HG02798 (cell line): ENCODE measurements around the gene WDFY2.

Source experiments
- ATAC-seq: cut with Tn5 transposase; IDR thresholded peaks from one replicate; pipeline ENCODE4 v1.9.1; 2021; ENCODE audit warnings: mild to moderate bottlenecking; ENCODE audit not compliant: unreplicated experiment, poor library complexity

WDFY2 gene

DNA sequence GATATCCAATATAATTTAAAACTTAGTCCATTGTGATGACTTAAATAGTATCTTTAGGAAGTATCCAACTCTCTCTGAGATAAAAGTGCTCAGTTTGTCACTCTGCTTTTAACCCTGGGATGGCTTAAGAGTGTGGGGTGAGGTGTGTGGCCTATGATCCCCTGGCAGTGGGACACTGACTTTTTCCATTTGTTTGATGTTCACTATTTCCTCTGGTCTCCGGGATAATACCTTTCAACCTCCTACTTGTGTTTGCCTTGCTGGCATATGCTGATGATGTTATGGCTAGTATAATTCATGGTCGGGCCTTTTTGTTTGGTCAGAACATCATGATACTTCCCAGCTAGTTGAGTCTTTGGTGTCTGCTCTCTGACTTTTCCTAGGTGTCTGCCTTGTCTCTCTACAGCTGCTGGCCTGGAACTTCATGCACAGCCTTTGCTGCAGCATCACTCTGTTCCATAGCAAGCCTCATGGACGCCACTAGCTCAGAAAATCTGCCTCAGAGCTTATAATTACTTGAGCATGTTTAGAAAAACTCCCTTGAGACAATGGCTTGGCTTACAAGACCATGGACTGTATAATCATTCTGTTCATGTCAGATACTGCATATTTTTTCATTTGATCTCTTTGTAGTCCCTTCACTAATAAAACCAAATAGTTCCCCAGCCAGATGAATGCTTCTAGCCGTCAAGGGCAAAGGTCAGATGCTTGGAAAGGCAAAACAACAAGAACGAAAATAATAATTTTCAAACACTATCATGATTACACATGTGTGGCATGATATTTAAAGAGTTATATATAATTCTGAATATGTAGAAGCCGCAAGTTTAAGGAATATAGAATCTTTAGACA lies 75.2 kb downstream of the WDFY2 start:
- ATAC-seq, result no peak

- ATAC-seq, result no peak
These were observed 76.6 kb downstream of the WDFY2 start for GRCh38 chr13:51660813-51661212.

DNA sequence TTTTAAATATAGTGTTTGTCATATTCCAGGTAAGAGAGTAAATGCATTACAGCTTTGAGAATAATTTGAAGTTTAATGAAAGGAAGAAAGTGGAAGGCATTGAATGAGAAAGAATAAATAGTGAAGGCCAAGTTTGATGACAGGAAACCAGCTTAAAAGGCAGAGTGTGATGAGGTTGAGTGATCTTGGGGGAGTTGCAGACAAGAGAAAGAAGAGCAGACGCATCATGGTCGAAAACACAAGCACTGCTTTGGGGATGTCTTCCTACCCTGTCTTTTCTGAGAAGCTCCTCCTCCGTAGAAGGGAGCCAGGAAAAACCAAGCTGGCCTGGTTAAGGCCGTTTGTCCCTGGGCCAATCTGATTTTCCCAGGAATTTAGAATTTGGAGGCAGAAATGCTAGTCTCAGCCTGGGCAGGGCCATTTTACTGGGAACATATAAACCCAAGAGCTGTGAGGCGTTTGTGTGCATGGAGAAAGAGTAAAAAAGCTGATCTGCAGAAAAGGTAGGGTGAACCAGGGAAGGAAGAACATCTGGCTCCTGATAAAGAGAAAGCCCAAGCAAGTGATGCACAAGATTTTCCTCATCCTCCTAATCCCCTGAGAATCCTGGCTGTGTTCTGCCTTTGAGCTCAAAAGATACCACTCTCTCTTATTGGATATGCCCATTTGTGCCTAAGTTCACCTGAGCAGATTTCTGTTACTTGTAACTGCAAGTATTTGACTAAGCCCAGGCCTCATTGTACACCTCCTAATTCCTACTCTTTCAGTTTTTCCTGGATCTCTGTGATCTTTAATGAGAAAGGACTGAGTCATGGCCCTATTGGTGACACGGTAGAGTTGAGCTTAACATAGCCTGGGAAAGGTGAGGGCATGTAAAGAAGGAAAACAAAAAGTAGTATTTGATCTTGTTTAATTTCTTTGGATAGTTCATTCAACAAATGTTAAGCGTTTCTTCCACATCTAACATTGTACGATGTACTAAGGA lies 80.0 kb downstream of the WDFY2 start:
- no peak for ATAC-seq

- ATAC-seq, result no peak
These were observed 81.2 kb downstream of the WDFY2 start for GRCh38 chr13:51665456-51665855.

GRCh38 chr13:51666374-51666773 lies 82.1 kb downstream of the WDFY2 start:
- no peak for ATAC-seq

DNA sequence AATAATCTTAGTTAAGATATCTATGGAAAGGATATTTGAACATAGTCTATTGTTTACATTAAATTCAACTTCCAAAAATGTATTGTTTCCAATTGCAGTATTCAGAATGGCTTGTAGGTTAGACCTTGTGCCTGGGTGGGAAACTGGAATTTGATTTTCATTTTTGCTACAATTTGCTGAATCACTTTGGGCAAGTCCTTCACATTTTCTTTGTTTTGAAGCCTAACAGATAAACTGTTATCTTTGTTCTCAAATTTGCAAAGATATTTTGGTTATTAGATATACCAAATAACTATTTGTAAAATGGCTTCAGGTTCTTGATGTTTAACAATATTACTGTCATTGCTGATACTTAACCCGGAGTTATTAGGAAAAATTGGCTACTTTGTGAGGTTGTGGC lies 82.6 kb downstream of the WDFY2 start:
- ATAC-seq, result no peak

DNA sequence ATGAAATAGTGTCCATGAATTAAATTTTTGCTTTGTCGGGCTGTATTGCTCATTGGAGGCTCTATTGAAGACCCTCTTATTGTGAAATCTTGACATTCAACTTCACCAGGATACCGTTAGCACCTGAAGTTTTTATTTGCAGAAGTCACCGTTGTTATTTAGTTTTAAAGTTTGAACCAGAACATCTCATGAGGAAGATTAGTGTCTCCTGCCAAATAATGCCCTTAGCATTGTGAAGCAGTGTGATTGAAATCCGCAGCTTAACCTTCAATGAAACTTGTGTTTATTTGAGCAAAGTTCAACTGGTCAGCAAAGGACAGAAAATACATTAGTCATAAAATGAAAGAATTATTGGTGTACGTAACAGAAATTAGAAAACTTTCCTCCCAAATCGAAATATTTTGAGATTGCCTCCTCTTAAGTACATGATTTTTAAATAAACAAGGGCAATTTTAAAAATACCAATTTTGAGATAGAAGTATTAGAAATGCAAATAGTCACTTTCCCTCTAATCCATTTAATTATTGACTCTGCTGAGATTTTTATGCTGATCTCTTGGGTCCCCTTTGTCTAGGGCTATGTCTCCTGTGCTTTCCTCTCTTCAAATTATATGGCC lies 84.4 kb downstream of the WDFY2 start:
- no peak for ATAC-seq

GRCh38 chr13:51673165-51673564 lies 88.9 kb downstream of the WDFY2 start:
- no peak for ATAC-seq

DNA sequence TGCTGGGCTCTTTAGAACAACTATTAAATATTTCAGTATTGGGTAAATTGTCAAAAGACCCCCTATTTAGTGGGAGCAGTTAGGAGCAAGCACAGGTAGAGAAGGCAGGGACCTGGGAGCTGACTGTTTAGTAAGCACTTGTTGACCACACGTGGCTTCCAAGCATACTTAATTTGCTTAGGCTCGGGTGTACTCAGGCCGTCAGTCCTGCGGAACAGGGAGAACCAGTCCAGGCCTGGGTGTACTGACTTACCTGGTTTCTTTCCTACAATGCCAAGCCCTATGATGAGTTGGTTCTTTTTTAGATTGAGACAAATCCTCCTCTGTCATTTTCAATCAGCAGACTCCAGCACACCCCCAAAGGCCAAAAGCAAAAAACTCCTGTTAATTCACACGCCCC lies 90.0 kb downstream of the WDFY2 start:
- no peak for ATAC-seq

DNA sequence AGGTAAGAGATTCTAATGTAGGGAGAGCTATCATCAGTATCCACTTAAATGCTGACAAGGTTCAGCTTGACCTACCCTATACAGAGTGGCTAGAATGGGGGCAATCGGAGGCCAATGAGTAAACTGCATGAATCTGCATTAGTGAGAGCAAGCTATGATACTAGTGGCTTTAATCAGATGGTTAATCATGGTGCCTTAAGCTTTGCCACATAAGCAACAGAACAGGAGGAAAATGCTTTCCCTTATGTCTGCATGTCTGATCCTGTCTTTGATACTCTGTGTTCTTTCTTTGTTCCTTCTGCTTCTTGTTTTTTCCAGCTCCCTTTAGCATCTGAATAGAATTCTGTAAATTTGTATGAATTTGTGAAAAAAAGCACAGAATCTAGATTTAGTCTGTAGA lies 91.1 kb downstream of the WDFY2 start:
- ATAC-seq, result no peak

DNA sequence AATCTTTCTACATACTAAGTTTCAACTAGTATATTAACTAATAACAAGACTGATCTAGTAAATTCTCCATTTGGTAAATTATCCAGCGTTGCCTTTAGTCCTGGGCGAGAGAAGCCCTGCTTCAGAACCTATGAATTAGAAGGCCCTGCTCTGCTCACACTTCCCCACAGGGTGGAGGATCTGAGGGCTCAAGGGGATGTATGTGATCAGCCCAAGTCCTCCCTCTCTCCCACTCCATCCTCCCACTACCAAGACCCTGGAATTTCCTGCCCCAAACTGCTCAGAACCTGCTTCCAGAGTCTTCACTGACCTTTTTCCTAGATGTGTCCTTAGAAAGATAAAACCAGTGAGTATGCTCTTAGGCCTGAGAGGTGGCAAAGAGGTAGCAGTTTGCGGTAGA lies 91.6 kb downstream of the WDFY2 start:
- no peak for ATAC-seq

DNA sequence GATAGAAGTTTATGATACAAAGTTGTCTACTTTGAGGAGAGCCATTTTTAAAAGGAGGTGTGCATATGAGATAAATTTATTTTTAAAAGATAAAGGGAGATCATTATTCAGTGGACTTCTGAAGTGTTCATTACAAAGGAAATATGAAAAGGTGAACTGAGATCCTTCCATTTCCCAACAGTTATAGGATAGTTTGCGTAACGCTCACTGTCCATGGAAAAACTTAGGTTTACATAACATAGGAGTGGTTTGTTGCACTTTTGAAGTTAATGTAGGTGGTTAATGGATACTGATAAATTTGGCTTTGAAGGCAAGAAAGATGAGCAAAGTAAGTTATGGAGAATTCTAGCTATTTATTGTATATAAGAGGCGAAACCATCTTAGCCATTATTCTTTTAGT lies 92.5 kb downstream of the WDFY2 start:
- no peak for ATAC-seq

DNA sequence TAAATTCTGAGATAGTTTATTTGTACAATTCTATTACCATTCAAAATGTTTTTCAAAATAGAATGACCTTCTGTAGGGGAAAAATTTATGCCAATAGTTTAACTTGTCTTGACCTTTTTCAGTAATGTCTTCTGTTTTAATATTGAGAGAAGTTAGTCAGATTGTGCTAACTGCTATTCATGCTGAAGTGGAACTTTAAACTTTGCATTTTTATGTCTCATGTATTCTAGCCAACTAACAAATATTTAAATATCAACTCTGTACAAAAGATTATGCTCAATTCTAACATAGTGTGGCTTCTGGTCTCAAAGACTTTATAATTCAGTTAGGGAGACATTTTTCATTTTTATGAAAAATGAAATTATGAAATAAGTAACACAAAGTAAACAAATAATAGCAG lies 94.2 kb downstream of the WDFY2 start:
- no peak for ATAC-seq

GRCh38 chr13:51679616-51680015 lies 95.4 kb downstream of the WDFY2 start:
- ATAC-seq, result no peak

DNA sequence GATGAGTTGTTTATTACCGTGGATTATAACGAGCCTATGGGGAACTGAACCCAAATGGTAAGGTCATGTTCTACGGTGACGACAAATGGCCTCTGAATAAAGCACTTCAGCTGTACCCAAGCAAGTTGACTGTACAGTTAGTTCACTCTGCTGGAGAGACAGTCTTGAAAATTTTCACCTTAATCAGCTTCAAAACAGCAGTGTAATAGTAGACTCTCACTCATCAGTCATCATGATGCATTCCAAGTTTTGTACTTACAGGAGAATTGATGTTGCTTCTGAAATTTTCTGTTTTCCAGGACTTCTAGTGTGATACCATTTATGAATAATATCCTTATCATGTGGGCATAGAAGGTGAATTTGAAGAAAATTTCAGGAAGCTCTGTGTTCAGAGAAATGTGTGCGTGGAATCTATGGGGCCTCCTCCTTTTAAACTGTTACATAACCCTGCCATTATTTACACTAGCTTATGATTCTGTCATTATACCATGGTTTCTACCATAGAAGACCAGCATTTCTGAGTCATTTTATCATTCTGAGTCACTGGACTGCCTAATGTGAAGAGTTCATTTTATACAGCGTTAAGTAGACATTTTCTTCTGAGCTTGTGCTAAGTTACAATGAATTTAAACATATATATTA lies 96.9 kb downstream of the WDFY2 start:
- ATAC-seq, result no peak

- no peak for ATAC-seq
These were observed 98.4 kb downstream of the WDFY2 start for GRCh38 chr13:51682686-51683085.

DNA sequence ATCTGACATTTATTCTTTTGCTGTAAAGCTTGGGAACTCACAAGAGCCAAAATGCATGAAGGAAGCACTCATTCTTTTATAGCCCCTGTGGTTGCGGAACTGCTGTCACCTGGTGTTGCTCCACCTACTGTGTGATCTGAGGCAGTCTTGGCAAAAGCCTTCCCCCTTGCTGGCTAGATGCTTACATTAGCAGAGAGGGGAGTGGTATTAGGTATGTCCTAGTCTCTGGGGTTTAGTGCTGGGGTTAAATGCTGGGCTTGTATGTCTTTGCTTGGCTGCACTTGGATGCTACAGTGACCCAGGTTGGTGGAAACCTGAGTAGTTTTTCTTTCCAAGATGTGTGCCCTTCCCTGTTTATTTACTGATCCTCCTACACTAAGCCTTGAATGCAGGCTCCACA lies 99.3 kb downstream of the WDFY2 start:
- ATAC-seq, result no peak

- no peak for ATAC-seq
These were observed 99.8 kb downstream of the WDFY2 start for GRCh38 chr13:51684076-51684475.

GRCh38 chr13:51687947-51688714 lies 103.9 kb downstream of the WDFY2 start:
- no peak for ATAC-seq
